GM19468 (cell line): ENCODE results near the gene CHST15.
"Not testable (repeated sequence)": the region's sequence is repeated elsewhere in the genome, so short reads cannot be mapped to it uniquely, and the experiment has no call there.

Experiments used
- ATAC-seq: cut with Tn5 transposase; IDR thresholded peaks from one replicate; pipeline ENCODE4 v1.9.1; 2021; ENCODE audit warnings: mild to moderate bottlenecking, moderate library complexity, moderate number of reproducible peaks; ENCODE audit not compliant: unreplicated experiment; ENCODE audit errors: extremely low read depth

CHST15 gene

GRCh38 chr10:124100651-124101050, 7.3 kb upstream of the CHST15 start:
- ATAC-seq = not testable (repeated sequence)

DNA sequence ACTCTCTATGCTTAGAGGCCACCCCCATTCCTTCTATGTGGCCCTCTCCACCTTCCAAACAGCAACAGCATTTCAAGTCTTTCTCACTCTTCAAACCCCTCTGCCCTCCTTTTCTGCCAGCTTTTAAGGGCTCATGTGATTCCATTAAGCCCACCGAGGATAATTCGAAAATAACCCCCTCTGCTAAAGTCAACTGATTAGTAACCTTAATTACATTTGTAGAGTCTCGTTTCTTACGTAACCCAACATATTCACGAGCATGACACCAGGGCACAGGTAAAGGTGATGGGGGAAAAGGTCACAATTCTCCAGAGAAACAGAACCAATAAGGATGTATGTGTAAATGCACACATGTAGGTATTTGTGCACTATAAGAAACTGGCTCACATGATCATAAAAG, 6.7 kb upstream of the CHST15 start:
- no peak for ATAC-seq

DNA sequence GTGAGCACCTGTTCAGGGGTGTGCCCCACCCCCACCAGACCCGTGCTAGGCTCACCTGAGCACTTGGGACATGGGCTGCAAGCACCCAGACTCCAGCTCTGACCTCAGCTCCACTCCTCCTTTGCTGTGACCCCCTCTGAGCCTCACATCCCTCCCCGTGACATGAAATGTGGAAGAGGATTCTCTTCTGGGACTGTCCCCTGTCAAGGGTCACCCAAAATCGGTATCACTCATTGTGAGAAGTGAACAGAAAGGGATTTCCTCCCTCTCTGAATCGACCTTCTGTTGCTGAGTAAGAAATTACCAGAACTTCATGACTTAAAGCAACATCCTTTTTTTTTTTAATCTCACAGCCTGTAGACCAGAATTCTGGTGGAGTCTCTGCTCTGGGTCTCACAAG, 6.2 kb upstream of the CHST15 start:
- ATAC-seq = no peak

- ATAC-seq = no peak
These were observed 5.2 kb upstream of the CHST15 start for GRCh38 chr10:124098575-124098974.

DNA sequence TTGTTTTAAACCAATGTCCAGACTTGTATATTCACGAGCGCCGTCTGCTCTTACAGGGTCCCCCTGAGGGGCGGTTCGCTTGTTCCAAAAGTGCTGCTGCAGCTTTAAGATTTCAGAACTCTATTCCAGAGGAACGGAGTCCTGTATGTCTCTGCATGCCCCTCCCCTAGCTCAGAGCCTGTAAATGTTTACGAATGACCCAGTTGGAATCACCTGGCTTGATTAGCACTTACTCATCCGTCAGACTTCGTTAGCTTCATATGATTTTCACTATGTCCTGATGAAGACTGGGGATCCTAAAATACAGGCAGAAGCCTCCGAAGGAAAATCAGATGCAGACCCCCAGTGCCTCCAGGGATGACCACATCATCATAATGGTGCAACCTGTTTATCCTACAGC, 4.5 kb upstream of the CHST15 start:
- no peak for ATAC-seq

DNA sequence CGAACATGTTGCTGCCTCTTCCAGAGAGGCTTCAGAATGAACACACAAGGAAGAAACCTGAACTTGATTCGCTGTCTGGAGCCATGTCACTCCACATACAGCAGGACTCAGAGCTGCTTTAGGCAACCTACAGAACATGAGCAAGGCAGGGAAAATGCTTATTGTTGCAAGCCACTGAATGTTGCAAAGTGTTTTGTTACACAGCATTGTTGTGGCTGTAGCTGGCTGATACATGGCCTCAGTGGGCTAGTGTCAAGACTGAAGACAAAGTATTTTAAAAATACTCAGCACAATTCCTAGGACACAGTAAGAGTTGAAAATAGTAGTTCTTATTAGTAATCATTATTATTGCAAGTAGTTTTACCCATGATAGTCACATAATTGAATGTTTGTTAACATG, 3.1 kb upstream of the CHST15 start:
- no peak for ATAC-seq

- not testable (repeated sequence) for ATAC-seq
These were observed 2.4 kb upstream of the CHST15 start for GRCh38 chr10:124095801-124096200.

DNA sequence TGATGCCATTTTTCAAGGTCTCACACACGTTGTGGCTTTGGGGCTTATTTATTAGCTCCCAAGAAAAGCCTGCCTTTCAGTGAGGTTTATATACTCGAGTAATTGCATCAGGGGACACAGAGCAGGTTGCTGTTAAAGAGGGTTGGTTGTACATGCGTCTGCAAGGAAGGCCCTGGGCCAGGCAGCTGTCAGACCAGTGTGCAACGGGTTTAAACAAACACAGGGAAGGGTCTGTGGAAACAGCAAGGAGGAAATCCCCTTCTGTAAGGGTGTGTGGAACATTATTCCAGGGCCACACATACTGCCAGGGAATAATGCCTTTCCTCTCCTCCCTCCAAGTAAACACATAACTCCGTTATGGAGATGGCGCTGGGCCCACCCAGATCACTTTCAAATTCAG, 1.7 kb upstream of the CHST15 start:
- no peak for ATAC-seq

DNA sequence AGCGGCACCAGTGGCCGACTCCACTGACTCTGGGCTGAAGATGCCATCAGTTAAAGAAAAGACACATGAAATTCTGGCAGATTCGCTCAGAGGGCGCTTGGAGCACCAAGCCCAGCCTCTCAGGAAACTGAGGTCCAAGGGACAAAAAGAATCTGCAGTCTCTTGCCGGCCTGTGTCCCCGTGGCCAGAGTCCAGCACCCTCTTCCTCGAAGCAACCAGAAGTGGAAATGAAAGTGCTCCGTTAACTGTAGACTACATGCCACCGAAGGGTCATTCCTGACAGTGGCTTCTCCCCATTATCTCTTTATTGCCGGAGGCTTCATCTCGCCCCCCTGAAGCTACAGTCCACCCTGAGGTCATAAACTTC, 1.0 kb upstream of the CHST15 start:
- ATAC-seq = no peak

GRCh38 chr10:124093774-124094418, 498 bp upstream of the CHST15 start:
- not testable (repeated sequence) for ATAC-seq

DNA sequence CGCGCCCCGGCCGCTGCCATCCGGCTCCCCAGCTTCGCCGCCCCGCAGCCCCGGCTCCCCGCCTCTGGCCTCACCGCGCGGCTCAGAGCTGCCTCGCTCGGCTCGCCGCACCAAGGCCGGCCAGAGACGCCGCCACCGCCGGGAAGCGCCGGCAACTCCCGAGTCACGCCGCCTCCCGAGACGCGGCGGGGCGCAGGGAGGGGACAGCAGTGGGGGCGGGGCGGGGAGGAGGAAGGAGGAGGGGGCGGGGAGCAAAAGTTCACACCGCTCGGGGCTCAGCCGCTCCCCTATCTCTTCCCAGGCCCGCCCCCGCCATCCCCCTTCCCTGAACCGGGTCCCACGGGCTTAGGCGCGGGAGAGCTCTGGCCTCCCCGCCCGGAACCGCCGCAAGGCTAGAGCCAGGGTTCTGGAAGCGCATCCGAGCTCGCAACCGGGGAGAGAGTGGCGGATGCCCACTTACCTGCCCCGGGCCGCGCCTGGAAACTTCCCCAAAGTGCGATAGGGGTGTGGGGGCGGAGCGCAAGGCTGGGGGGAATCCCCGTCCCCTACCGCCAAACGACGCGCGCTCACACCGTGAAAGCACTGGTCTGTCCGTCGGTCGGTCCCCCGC, 1.0 kb downstream of the CHST15 start:
- ATAC-seq = no peak

GRCh38 chr10:124091646-124092249, 1.6 kb downstream of the CHST15 start:
- no peak for ATAC-seq

- ATAC-seq = no peak
These were observed 2.7 kb downstream of the CHST15 start for GRCh38 chr10:124090601-124091209.

DNA sequence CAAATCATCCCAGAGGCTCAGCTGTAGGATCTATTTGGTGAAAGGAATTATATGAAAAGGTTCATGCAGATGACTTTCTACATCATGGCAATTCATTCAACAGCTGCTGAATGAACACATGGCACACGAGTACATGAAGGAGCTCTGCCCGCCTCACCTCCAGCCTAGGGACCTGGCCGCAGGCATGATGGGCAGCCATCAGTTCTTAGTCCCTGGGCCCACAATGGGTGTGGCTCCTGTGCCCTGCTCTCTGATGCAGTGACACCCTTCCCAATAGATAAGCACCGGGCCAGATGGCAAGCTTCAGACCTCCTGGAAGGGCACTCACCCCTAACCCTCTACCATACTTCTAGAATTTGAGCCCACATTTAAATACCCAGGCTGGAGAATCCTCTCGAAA, 3.5 kb downstream of the CHST15 start:
- ATAC-seq = no peak

GRCh38 chr10:124088915-124089314, 4.5 kb downstream of the CHST15 start:
- no peak for ATAC-seq

- ATAC-seq = no peak
These were observed 5.4 kb downstream of the CHST15 start for GRCh38 chr10:124087672-124088634.

DNA sequence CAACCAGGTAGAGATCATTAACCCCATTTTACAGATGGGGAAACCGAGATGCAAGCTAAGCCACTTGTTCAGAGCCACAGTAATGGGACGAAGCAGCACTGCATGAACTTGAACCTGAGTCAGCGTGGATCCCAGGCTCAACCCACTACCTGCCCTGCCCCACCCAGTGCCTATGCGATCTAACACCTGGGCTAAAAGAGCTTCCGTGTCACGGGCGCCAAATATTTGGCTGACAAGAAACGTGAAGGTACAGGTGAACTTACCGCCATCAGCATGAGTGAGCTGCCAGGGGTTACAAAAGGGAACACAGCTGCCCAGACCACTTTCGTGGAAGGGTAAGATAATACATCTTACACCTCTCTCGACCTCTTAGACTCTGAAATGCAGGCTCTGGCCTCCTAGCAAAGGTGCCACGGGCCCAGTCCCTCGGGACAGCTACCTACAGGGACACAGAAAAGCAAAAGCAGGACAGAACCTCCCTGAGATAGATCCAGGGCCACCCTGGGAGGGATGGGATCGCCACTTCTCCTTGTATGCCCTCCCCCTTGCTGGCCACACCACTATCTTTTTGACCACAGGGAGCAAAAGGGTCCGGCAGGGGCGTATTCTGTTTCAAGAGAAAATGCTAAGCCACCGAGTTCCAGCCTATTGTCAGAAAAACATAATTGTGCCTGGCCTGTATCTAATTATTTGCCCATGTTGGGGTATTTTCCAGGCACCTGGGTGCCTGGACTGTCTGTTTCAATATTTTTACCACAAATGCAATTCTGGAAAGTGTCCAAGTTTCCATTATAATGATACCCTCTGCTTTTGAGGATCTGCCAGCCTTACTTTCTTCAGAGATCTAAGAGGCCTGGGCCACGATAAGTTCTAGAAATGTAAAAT, 6.4 kb downstream of the CHST15 start:
- ATAC-seq = no peak

- no peak for ATAC-seq
These were observed 7.2 kb downstream of the CHST15 start for GRCh38 chr10:124086097-124086710.

GRCh38 chr10:124085680-124086079, 7.7 kb downstream of the CHST15 start:
- no peak for ATAC-seq
